HepG2 (cell line): Measurements from ENCODE around the gene PLA2G2E. TPM values are rescaled to one million over a fixed set of nuclear protein-coding genes. Genes with fewer than 3 reads are reported as not detected.

Experiments
- ARNT ChIP-seq: fragments of 450-650 bp; IDR thresholded peaks from 2 replicates; pipeline ENCODE4 v1.6.1; 2017
- GPN1 ChIP-seq: sonication (generic); formaldehyde crosslinking; IDR thresholded peaks from 2 replicates; pipeline ENCODE4 v1.5.1; 2020; ENCODE audit warnings: missing genetic modification reagents, borderline replicate concordance
- KLF9 ChIP-seq: IDR thresholded peaks from 2 replicates; pipeline ENCODE4 v1.6.1; 2016; ENCODE audit warnings: low read depth
- MAFG ChIP-seq: sonication (generic); formaldehyde crosslinking; IDR thresholded peaks from 2 replicates; pipeline ENCODE4 v1.5.1; 2020; ENCODE audit warnings: mild to moderate bottlenecking, missing genetic modification reagents
- MIER2 ChIP-seq: IDR thresholded peaks from 2 replicates; pipeline ENCODE4 v1.6.1; 2016; ENCODE audit warnings: missing biosample characterization, missing genetic modification reagents
- NCOA1 ChIP-seq: sonication (generic); formaldehyde crosslinking; IDR thresholded peaks from 2 replicates; pipeline ENCODE4 v1.9.0; 2021; ENCODE audit warnings: missing genetic modification reagents
- PREB ChIP-seq: sonication (generic); formaldehyde crosslinking; IDR thresholded peaks from 2 replicates; pipeline ENCODE4 v1.4.0; 2020; ENCODE audit warnings: missing genetic modification reagents
- SMYD3 ChIP-seq: sonication (generic); formaldehyde crosslinking; IDR thresholded peaks from 2 replicates; pipeline ENCODE4 v1.8.1; 2023; ENCODE audit warnings: mild to moderate bottlenecking, missing genetic modification reagents
- SRY ChIP-seq: sonication (generic); formaldehyde crosslinking; IDR thresholded peaks from 2 replicates; pipeline ENCODE4 v1.8.0; 2022; ENCODE audit warnings: mild to moderate bottlenecking, missing genetic modification reagents
- TFE3 ChIP-seq: IDR thresholded peaks from 2 replicates; pipeline ENCODE4 v1.6.1; 2016
- THAP11 ChIP-seq: IDR thresholded peaks from 2 replicates; pipeline ENCODE4 v1.6.1; 2016; ENCODE audit warnings: missing biosample characterization, missing genetic modification reagents
- ZNF121 ChIP-seq: sonication (generic); formaldehyde crosslinking; IDR thresholded peaks from 2 replicates; pipeline ENCODE4 v1.5.0; 2020; ENCODE audit warnings: mild to moderate bottlenecking, missing genetic modification reagents
- ZNF235 ChIP-seq: sonication (generic); formaldehyde crosslinking; IDR thresholded peaks from 2 replicates; pipeline ENCODE4 v1.8.1; 2023; ENCODE audit warnings: mild to moderate bottlenecking, missing genetic modification reagents, borderline replicate concordance
- ZNF407 ChIP-seq: sonication (generic); formaldehyde crosslinking; IDR thresholded peaks from one replicate; pipeline ENCODE4 v1.5.1; 2020; ENCODE audit warnings: mild to moderate bottlenecking, missing genetic modification reagents; ENCODE audit errors: not compliant biosample characterization
- ZNF441 ChIP-seq: sonication (generic); formaldehyde crosslinking; IDR thresholded peaks from 2 replicates; pipeline ENCODE4 v1.7.0; 2021; ENCODE audit warnings: missing genetic modification reagents, borderline replicate concordance
- ZNF513 ChIP-seq: sonication (generic); formaldehyde crosslinking; conservative IDR thresholded peaks from 2 replicates; pipeline ENCODE4 v1.5.0; 2020; ENCODE audit warnings: missing genetic modification reagents
- ZNF720 ChIP-seq: sonication (generic); formaldehyde crosslinking; IDR thresholded peaks from 2 replicates; pipeline ENCODE4 v1.4.0; 2020; ENCODE audit warnings: missing genetic modification reagents
- polyA plus RNA-seq, 8 experiments: library from polyadenylated mRNA; depleted of rRNA in 3 of 8; stranded (reverse) in 7 of 8; unstranded in 1 of 8; fragments of >200 nt; fragmentation: Illumina TruSeq in 4 of 8; extraction: Trizol in 4 of 8; gene quantifications; 2 replicates each; pipeline versions ENCODE4 v1.2.1 to v1.2.3, GENCODE V29; 2011 to 2016; ENCODE audit warnings: low read depth in 4 of 8, missing spikeins in 1 of 8, mixed read lengths in 1 of 8; ENCODE audit not compliant: insufficient read depth in 1 of 8
- total RNA-seq, 5 experiments: library from RNA; depleted of rRNA; stranded (reverse); fragments of >200 nt; fragmentation: Illumina TruSeq; extraction: Trizol; gene quantifications; 2 replicates each; pipeline ENCODE4 v1.2.3, GENCODE V29; 2016; ENCODE audit warnings: low read depth in 1 of 5

The PLA2G2E gene
- total and polyA plus RNA-seq, 2 of the 13 experiments (the other 11 are each of a cell fraction or from before 2014, with no cell fraction given) = not detected

GRCh38 chr1:19882111-19883071 is 41.0 kb downstream of the PLA2G2E start, which contains the start of gene OTUD3 (continued):
- peak; percentile 34 for TF ChIP-seq ZNF407 (CRISPR knock-in tag)
- TF ChIP-seq PREB (CRISPR knock-in tag) = 0 out of 2 replicates have a peak, but pooled peaks have one; percentile 34
- TF ChIP-seq MIER2 (CRISPR knock-in tag) = no peak
- no peak for TF ChIP-seq ARNT
- TF ChIP-seq THAP11 = peak; percentile 81
- no peak for TF ChIP-seq ZNF513
- TF ChIP-seq KLF9 (CRISPR knock-in tag) = 0 out of 2 replicates have a peak, but pooled peaks have one; percentile 59
- peak; percentile 78; the same call in 1 of the 2 replicates for TF ChIP-seq ZNF441
- TF ChIP-seq ZNF121 (CRISPR knock-in tag) = peak; percentile 77
- peak; percentile 70; the same call in 1 of the 2 replicates for TF ChIP-seq NCOA1 (CRISPR knock-in tag)
- peak; percentile 86; the same call in 1 of the 2 replicates for TF ChIP-seq ZNF235 (CRISPR knock-in tag)
- no peak for TF ChIP-seq MAFG (CRISPR knock-in tag)
- peak; percentile 88 for TF ChIP-seq SRY (CRISPR knock-in tag)
- peak; percentile 43; the same call in 1 of the 2 replicates for TF ChIP-seq SMYD3 (CRISPR knock-in tag)
- TF ChIP-seq TFE3 (CRISPR knock-in tag) = peak; percentile 95
- no peak for TF ChIP-seq GPN1 (CRISPR knock-in tag)
- TF ChIP-seq ZNF720 (CRISPR knock-in tag) = no peak
